HepG2 (cell line): Measurements from ENCODE around the gene PPP1R13L. TPM values are rescaled to one million over a fixed set of nuclear protein-coding genes. Genes with fewer than 3 reads are reported as not detected.

Source experiments
- ASH2L ChIP-seq: fragments of 300-600, 200-600 bp; sonication (generic); IDR thresholded peaks from 2 replicates; pipeline ENCODE4 v1.7.0; 2017; ENCODE audit warnings: low read depth, mild to moderate bottlenecking, moderate library complexity, mixed read lengths, low read length; ENCODE audit not compliant: insufficient read length
- EHMT2 ChIP-seq: fragments of 200-600 bp; sonication (generic); IDR thresholded peaks from 2 replicates; pipeline ENCODE4 v1.7.0; 2017; ENCODE audit warnings: antibody characterized with exemption, low read depth, low read length, borderline replicate concordance
- HNRNPUL1 ChIP-seq: fragments of 200-400 bp; formaldehyde crosslinking; IDR thresholded peaks from 2 replicates; pipeline ENCODE4 v1.6.1; 2017; ENCODE audit warnings: low read depth, mild to moderate bottlenecking, low read length, moderate library complexity
- KDM3A ChIP-seq: IDR thresholded peaks from 2 replicates; pipeline ENCODE4 v1.6.1; 2018; ENCODE audit warnings: low read depth, missing compliant biosample characterization
- TP53 ChIP-seq: sonication (generic); formaldehyde crosslinking; conservative IDR thresholded peaks from 2 replicates; pipeline ENCODE4 v1.4.0; 2020; ENCODE audit warnings: missing genetic modification reagents
- ZNF260 ChIP-seq: sonication (generic); formaldehyde crosslinking; IDR thresholded peaks from 2 replicates; pipeline ENCODE4 v1.4.0; 2020; ENCODE audit warnings: missing genetic modification reagents, low read depth, mild to moderate bottlenecking, borderline replicate concordance
- polyA plus RNA-seq, 8 experiments: library from polyadenylated mRNA; depleted of rRNA in 3 of 8; stranded (reverse) in 7 of 8; unstranded in 1 of 8; fragments of >200 nt; fragmentation: Illumina TruSeq in 4 of 8; extraction: Trizol in 4 of 8; gene quantifications; 2 replicates each; pipeline versions ENCODE4 v1.2.1 to v1.2.3, GENCODE V29; 2011 to 2016; ENCODE audit warnings: low read depth in 4 of 8, missing spikeins in 1 of 8, mixed read lengths in 1 of 8; ENCODE audit not compliant: insufficient read depth in 1 of 8
- total RNA-seq, 5 experiments: library from RNA; depleted of rRNA; stranded (reverse); fragments of >200 nt; fragmentation: Illumina TruSeq; extraction: Trizol; gene quantifications; 2 replicates each; pipeline ENCODE4 v1.2.3, GENCODE V29; 2016; ENCODE audit warnings: low read depth in 1 of 5
- TF ChIP-seq, protein P1 (sequence below): sonication (generic); formaldehyde crosslinking; IDR thresholded peaks from 2 replicates; pipeline ENCODE4 v1.4.0; 2020; ENCODE audit warnings: missing genetic modification reagents
- TF ChIP-seq, protein P2 (sequence below): sonication (generic); formaldehyde crosslinking; IDR thresholded peaks from 2 replicates; pipeline ENCODE4 v1.4.0; 2020; ENCODE audit warnings: missing genetic modification reagents
- TF ChIP-seq, protein P3 (sequence below): sonication (generic); formaldehyde crosslinking; IDR thresholded peaks from 2 replicates; pipeline ENCODE4 v1.4.0; 2020; ENCODE audit warnings: missing genetic modification reagents, borderline replicate concordance
- TF ChIP-seq, protein P4 (sequence below): sonication (generic); formaldehyde crosslinking; IDR thresholded peaks from 2 replicates; pipeline ENCODE4 v1.5.0; 2020; ENCODE audit warnings: missing genetic modification reagents, mild to moderate bottlenecking, borderline replicate concordance
- TF ChIP-seq, protein P5 (sequence below): sonication (generic); formaldehyde crosslinking; IDR thresholded peaks from 2 replicates; pipeline ENCODE4 v1.5.0; 2020; ENCODE audit warnings: mild to moderate bottlenecking, missing genetic modification reagents, borderline replicate concordance
- TF ChIP-seq, protein P6 (sequence below): sonication (generic); formaldehyde crosslinking; IDR thresholded peaks from 2 replicates; pipeline ENCODE4 v1.8.1; 2022; ENCODE audit warnings: mild to moderate bottlenecking, missing genetic modification reagents

Gene PPP1R13L
- total and polyA plus RNA-seq, 2 of the 13 experiments (the other 11 are each of a cell fraction or from before 2014, with no cell fraction given) = 1.3 to 6.6 TPM

DNA sequence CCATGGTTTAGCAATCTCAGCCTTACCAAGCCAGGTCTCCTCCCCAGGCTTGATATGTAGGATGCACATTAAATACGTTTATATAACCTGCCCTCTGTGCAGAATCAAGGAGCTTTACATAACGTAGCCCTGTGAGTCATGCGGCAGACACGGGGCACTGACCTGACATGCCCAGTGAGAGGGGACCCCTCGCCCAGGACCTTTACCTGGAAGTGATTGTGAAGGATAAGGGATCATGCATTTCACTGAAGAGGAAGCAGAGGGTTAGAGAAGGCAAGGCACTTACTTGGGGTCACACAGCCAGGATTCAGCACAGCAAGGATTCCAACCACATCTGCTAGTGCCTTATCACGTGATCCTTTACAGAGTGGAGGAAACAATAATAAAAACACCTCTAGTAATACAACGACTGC is 44.0 kb upstream of the PPP1R13L start (continued):
- TF ChIP-seq, protein P1, sequence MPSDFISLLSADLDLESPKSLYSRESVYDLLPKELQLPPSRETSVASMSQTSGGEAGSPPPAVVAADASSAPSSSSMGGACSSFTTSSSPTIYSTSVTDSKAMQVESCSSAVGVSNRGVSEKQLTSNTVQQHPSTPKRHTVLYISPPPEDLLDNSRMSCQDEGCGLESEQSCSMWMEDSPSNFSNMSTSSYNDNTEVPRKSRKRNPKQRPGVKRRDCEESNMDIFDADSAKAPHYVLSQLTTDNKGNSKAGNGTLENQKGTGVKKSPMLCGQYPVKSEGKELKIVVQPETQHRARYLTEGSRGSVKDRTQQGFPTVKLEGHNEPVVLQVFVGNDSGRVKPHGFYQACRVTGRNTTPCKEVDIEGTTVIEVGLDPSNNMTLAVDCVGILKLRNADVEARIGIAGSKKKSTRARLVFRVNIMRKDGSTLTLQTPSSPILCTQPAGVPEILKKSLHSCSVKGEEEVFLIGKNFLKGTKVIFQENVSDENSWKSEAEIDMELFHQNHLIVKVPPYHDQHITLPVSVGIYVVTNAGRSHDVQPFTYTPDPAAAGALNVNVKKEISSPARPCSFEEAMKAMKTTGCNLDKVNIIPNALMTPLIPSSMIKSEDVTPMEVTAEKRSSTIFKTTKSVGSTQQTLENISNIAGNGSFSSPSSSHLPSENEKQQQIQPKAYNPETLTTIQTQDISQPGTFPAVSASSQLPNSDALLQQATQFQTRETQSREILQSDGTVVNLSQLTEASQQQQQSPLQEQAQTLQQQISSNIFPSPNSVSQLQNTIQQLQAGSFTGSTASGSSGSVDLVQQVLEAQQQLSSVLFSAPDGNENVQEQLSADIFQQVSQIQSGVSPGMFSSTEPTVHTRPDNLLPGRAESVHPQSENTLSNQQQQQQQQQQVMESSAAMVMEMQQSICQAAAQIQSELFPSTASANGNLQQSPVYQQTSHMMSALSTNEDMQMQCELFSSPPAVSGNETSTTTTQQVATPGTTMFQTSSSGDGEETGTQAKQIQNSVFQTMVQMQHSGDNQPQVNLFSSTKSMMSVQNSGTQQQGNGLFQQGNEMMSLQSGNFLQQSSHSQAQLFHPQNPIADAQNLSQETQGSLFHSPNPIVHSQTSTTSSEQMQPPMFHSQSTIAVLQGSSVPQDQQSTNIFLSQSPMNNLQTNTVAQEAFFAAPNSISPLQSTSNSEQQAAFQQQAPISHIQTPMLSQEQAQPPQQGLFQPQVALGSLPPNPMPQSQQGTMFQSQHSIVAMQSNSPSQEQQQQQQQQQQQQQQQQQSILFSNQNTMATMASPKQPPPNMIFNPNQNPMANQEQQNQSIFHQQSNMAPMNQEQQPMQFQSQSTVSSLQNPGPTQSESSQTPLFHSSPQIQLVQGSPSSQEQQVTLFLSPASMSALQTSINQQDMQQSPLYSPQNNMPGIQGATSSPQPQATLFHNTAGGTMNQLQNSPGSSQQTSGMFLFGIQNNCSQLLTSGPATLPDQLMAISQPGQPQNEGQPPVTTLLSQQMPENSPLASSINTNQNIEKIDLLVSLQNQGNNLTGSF (CRISPR knock-in tag) = no peak
- TF ChIP-seq, protein P2, sequence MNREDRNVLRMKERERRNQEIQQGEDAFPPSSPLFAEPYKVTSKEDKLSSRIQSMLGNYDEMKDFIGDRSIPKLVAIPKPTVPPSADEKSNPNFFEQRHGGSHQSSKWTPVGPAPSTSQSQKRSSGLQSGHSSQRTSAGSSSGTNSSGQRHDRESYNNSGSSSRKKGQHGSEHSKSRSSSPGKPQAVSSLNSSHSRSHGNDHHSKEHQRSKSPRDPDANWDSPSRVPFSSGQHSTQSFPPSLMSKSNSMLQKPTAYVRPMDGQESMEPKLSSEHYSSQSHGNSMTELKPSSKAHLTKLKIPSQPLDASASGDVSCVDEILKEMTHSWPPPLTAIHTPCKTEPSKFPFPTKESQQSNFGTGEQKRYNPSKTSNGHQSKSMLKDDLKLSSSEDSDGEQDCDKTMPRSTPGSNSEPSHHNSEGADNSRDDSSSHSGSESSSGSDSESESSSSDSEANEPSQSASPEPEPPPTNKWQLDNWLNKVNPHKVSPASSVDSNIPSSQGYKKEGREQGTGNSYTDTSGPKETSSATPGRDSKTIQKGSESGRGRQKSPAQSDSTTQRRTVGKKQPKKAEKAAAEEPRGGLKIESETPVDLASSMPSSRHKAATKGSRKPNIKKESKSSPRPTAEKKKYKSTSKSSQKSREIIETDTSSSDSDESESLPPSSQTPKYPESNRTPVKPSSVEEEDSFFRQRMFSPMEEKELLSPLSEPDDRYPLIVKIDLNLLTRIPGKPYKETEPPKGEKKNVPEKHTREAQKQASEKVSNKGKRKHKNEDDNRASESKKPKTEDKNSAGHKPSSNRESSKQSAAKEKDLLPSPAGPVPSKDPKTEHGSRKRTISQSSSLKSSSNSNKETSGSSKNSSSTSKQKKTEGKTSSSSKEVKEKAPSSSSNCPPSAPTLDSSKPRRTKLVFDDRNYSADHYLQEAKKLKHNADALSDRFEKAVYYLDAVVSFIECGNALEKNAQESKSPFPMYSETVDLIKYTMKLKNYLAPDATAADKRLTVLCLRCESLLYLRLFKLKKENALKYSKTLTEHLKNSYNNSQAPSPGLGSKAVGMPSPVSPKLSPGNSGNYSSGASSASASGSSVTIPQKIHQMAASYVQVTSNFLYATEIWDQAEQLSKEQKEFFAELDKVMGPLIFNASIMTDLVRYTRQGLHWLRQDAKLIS = no peak
- TF ChIP-seq, protein P3, sequence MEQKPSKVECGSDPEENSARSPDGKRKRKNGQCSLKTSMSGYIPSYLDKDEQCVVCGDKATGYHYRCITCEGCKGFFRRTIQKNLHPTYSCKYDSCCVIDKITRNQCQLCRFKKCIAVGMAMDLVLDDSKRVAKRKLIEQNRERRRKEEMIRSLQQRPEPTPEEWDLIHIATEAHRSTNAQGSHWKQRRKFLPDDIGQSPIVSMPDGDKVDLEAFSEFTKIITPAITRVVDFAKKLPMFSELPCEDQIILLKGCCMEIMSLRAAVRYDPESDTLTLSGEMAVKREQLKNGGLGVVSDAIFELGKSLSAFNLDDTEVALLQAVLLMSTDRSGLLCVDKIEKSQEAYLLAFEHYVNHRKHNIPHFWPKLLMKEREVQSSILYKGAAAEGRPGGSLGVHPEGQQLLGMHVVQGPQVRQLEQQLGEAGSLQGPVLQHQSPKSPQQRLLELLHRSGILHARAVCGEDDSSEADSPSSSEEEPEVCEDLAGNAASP = peak; percentile 64; the same call in 1 of the 2 replicates
- TF ChIP-seq KDM3A (CRISPR knock-in tag) = no peak
- no peak for TF ChIP-seq EHMT2
- TF ChIP-seq ZNF260 = no peak
- TF ChIP-seq, protein P4, sequence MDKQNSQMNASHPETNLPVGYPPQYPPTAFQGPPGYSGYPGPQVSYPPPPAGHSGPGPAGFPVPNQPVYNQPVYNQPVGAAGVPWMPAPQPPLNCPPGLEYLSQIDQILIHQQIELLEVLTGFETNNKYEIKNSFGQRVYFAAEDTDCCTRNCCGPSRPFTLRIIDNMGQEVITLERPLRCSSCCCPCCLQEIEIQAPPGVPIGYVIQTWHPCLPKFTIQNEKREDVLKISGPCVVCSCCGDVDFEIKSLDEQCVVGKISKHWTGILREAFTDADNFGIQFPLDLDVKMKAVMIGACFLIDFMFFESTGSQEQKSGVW = no peak
- TF ChIP-seq, protein P5, sequence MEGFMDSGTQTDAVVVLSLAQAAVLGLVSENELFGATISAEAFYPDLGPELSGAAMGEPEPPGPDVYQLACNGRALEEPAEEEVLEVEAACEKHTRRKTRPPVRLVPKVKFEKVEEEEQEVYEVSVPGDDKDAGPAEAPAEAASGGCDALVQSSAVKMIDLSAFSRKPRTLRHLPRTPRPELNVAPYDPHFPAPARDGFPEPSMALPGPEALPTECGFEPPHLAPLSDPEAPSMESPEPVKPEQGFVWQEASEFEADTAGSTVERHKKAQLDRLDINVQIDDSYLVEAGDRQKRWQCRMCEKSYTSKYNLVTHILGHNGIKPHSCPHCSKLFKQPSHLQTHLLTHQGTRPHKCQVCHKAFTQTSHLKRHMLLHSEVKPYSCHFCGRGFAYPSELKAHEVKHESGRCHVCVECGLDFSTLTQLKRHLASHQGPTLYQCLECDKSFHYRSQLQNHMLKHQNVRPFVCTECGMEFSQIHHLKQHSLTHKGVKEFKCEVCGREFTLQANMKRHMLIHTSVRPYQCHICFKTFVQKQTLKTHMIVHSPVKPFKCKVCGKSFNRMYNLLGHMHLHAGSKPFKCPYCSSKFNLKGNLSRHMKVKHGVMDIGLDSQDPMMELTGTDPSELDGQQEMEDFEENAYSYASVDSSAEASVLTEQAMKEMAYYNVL (CRISPR knock-in tag) = no peak
- TF ChIP-seq HNRNPUL1 = no peak
- TF ChIP-seq, protein P6, sequence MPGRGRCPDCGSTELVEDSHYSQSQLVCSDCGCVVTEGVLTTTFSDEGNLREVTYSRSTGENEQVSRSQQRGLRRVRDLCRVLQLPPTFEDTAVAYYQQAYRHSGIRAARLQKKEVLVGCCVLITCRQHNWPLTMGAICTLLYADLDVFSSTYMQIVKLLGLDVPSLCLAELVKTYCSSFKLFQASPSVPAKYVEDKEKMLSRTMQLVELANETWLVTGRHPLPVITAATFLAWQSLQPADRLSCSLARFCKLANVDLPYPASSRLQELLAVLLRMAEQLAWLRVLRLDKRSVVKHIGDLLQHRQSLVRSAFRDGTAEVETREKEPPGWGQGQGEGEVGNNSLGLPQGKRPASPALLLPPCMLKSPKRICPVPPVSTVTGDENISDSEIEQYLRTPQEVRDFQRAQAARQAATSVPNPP = no peak
- no peak for TF ChIP-seq ASH2L
- no peak for TF ChIP-seq TP53 (CRISPR knock-in tag)
